ENCODE results near the gene GORASP2. TPM values are rescaled to one million over a fixed set of nuclear protein-coding genes. Genes with fewer than 3 reads are reported as not detected.

The GORASP2 gene
- polyA plus RNA-seq, 3 donors: 34.5 to 51.2 (median 46.5) TPM

GRCh38 chr2:170885130-170885791 is 43.8 kb upstream of the GORASP2 start:
- no peak overlapping the region for H2AFZ ChIP-seq (ENCODE audit: insufficient read depth, low read depth, low read length, poor library complexity, severe bottlenecking)
- DNase-seq: no peak
- Mint-ChIP-seq H3K36me3 (no peaks in the 10 kb centered on the region), H3K4me3 (no peak overlapping the region), H3K9me3 (peaks cover 0 to 6% (median 1%) of the 10 kb centered on the region in 7 donors), H3K27ac (no peak overlapping the region), H3K4me1 (no peaks in the 10 kb centered on the region), H3K27me3 (ENCODE audit: low read depth in 3 of 3) (peaks cover 1 to 11% (median 4%) of the 10 kb centered on the region in 3 donors)
- no peaks in the 10 kb centered on the region for H3K27me3 ChIP-seq (ENCODE audit: control insufficient read depth in 2 of 2, insufficient read depth in 2 of 2, low read length in 2 of 2)
- WGBS (ENCODE audit: insufficient coverage): 93% methylated on average over 5 of the region's 5 CpGs
- H3K79me2 ChIP-seq (ENCODE audit: insufficient read depth, low read length): no peaks in the 10 kb centered on the region
- no peak overlapping the region for H3K27ac ChIP-seq (ENCODE audit: low read depth in 1 of 2, low read length in 2 of 2)
- no peak overlapping the region for H3K4me3 ChIP-seq (replicated peaks in 1 of 3; ENCODE audit: low read depth in 2 of 3, low read length in 3 of 3)
- H3K9ac ChIP-seq (ENCODE audit: insufficient read depth, low read length, poor library complexity, severe bottlenecking): no peak overlapping the region
- no peaks in the 10 kb centered on the region for H3K36me3 ChIP-seq (replicated peaks in 1 of 2; ENCODE audit: control insufficient read depth in 1 of 2, insufficient read depth in 2 of 2, low read length in 2 of 2)
- no peaks in the 10 kb centered on the region for H4K20me1 ChIP-seq (ENCODE audit: insufficient read depth, low read length)
- intact Hi-C loops (cut with micrococcal nuclease): no loop called here
- no peaks in the 10 kb centered on the region for H3K4me1 ChIP-seq (ENCODE audit: control insufficient read depth in 1 of 2, insufficient read depth in 2 of 2, low read length in 2 of 2)
- no peak overlapping the region for H3K4me2 ChIP-seq (replicated peaks; ENCODE audit: extremely low read depth, low read length, poor library complexity, severe bottlenecking)
- TF ChIP-seq, protein P1, sequence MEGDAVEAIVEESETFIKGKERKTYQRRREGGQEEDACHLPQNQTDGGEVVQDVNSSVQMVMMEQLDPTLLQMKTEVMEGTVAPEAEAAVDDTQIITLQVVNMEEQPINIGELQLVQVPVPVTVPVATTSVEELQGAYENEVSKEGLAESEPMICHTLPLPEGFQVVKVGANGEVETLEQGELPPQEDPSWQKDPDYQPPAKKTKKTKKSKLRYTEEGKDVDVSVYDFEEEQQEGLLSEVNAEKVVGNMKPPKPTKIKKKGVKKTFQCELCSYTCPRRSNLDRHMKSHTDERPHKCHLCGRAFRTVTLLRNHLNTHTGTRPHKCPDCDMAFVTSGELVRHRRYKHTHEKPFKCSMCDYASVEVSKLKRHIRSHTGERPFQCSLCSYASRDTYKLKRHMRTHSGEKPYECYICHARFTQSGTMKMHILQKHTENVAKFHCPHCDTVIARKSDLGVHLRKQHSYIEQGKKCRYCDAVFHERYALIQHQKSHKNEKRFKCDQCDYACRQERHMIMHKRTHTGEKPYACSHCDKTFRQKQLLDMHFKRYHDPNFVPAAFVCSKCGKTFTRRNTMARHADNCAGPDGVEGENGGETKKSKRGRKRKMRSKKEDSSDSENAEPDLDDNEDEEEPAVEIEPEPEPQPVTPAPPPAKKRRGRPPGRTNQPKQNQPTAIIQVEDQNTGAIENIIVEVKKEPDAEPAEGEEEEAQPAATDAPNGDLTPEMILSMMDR (IDR thresholded peaks at IDR 0.05): no peak
- no peaks in the 10 kb centered on the region for H3K9me3 ChIP-seq (replicated peaks in 1 of 2; ENCODE audit: control insufficient read depth in 1 of 2, insufficient read depth in 1 of 2, low read length in 2 of 2)

- no peak overlapping the region for H3K4me2 ChIP-seq (replicated peaks; ENCODE audit: extremely low read depth, low read length, poor library complexity, severe bottlenecking)
Measured at GRCh38 chr2:170886386-170886785, 42.7 kb upstream of the GORASP2 start.

More at GRCh38 chr2:170886386-170886785, 42.7 kb upstream of the GORASP2 start:
- no peak overlapping the region for H3K9ac ChIP-seq (ENCODE audit: insufficient read depth, low read length, poor library complexity, severe bottlenecking)
- 100% methylated on average over 1 of the region's 1 CpG for WGBS (ENCODE audit: insufficient coverage)
- H3K4me3 ChIP-seq (replicated peaks in 1 of 3; ENCODE audit: low read depth in 2 of 3, low read length in 3 of 3): no peak overlapping the region
- peaks cover 0 to 6% (median 1%) of the 10 kb centered on the region in 7 donors for H3K9me3 Mint-ChIP-seq
- H3K36me3 ChIP-seq (replicated peaks in 1 of 2; ENCODE audit: control insufficient read depth in 1 of 2, insufficient read depth in 2 of 2, low read length in 2 of 2): no peaks in the 10 kb centered on the region
- H3K4me1 ChIP-seq (ENCODE audit: control insufficient read depth in 1 of 2, insufficient read depth in 2 of 2, low read length in 2 of 2): no peaks in the 10 kb centered on the region
- no peaks in the 10 kb centered on the region for H3K9me3 ChIP-seq (replicated peaks in 1 of 2; ENCODE audit: control insufficient read depth in 1 of 2, insufficient read depth in 1 of 2, low read length in 2 of 2)
- H4K20me1 ChIP-seq (ENCODE audit: insufficient read depth, low read length): no peaks in the 10 kb centered on the region
- no peaks in the 10 kb centered on the region for H3K36me3 Mint-ChIP-seq
- H3K27me3 ChIP-seq (ENCODE audit: control insufficient read depth in 2 of 2, insufficient read depth in 2 of 2, low read length in 2 of 2): no peaks in the 10 kb centered on the region
- intact Hi-C loops (cut with micrococcal nuclease): no loop called here
- no peaks in the 10 kb centered on the region for H3K79me2 ChIP-seq (ENCODE audit: insufficient read depth, low read length)
- TF ChIP-seq, protein P1 (IDR thresholded peaks at IDR 0.05): no peak
- no peak overlapping the region for H3K27ac Mint-ChIP-seq
- DNase-seq: no peak
- peaks cover 1 to 10% (median 7%) of the 10 kb centered on the region in 3 donors for H3K27me3 Mint-ChIP-seq (ENCODE audit: low read depth in 3 of 3)
- H3K4me1 Mint-ChIP-seq: no peaks in the 10 kb centered on the region
- H2AFZ ChIP-seq (ENCODE audit: insufficient read depth, low read depth, low read length, poor library complexity, severe bottlenecking): no peak overlapping the region
- no peak overlapping the region for H3K4me3 Mint-ChIP-seq
- no peak overlapping the region for H3K27ac ChIP-seq (ENCODE audit: low read depth in 1 of 2, low read length in 2 of 2)

All from CD14-positive monocyte (primary cell).